Fibroblast of gingiva (primary cell): ENCODE measurements around the gene GLCCI1.
"Not testable (repeated sequence)": the region's sequence is repeated elsewhere in the genome, so short reads cannot be mapped to it uniquely, and the experiment has no call there.

Experiments used
- DNase-seq: peaks from one replicate; pipeline ENCODE4 v3.0.0-alpha.2; 2011; ENCODE audit warnings: low read depth

Gene GLCCI1

DNA sequence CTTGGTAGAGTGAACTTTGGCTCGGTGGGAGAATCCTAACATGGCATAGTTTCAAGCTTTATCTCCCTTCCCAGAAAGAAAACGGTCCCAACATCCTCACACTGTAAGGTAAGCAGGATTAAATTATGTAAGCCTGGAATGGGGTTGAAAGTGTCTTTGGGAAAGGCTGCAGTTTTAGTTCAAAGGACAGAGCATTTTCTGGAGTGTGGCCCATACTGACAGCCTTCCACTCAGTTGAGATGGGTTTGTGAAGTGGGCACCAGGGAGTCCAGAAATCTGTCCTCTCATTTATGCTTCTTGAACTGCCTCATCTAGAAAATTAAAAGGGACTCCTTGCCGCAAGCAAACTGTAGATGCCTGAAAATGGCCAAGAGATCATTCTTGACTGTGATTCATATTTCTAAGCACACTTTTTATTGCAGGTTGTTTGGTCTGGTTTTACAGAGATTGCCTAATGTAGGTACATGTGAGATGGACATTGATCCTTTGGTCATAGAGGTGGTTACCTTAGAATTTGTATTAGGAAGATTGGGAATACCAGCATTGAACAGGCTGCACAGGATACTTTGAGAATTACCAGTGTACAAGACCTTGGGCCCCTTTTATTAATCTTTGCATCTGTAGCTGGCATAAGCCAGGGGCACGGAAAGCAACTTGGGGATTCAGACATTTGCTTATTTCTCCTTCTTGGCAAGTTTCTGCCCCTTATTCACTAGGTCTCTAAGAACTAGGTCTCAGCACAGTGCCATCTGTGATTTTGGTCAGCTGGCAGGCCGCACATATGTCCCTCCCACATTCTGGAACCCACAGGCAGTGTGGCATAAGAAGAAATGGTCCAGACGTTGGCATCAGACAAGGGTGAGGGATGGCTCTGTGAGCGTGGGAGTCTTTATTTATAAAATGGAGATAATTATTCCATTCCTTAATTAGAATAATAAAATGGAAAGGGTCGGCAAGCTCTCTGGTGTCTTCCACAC lies 125.9 kb downstream of the GLCCI1 start:
- no peak for DNase-seq

GRCh38 chr7:8101292-8101691 lies 132.7 kb downstream of the GLCCI1 start:
- DNase-seq = not testable (repeated sequence)

DNA sequence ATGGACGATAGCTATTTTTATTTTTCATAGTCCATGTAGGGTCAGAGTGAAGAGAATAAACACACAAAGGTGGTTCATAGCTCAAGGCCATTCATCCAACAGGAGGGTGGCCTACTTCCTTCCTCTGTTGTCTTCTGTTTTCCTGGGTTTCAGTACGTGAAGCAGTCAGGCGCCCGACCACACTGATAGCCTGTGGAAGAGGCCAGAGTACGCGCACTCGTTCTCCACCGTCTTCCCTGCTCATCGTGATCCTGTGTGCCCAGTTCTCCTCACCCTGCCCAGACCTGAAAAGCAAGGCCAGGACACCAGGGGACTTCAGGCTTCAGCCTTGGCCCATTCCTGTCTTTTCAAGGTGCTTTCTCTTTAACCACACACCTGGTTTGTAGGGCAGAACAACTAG lies 134.7 kb downstream of the GLCCI1 start:
- no peak for DNase-seq

GRCh38 chr7:8105449-8106095 lies 137.0 kb downstream of the GLCCI1 start:
- no peak for DNase-seq

DNA sequence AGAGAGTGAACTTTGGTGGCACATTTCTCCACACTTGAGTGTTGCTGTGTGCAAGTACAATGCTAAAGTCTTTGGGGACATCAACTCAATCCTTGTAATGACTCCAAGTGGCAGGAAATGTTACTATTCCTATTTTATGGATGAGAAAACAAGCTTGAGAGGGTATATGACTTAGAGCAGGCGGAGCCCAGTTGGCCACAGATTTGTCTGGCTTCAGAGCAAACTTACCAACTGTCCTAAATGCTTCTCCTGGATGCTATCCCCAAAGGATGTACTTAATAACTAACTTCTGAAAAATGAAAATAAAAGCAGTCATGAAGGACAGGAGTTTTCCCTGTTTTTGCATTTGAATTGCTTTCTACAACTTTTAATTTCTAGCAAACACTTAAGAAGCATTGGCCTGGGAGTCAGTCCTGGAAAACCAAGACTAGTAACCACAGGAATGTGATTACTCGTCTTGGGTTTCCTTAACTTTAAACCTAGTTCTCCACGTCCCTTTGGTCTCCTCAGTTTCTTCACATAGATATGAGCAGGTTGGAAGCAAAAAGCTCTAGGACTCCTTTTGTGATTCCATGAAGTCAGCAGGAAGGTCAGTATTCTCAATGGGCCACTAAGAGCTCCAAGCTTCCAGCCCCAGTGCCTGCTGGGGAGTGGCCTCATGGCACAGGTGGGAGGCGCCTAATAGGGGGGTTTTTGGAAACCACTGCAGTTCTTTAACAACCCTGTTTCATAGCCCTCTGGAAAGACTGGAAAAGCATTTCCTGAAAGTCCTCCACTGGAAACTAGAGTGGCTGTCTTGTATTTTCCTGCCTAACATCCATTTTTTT lies 140.8 kb downstream of the GLCCI1 start:
- DNase-seq = peak; percentile 30

DNA sequence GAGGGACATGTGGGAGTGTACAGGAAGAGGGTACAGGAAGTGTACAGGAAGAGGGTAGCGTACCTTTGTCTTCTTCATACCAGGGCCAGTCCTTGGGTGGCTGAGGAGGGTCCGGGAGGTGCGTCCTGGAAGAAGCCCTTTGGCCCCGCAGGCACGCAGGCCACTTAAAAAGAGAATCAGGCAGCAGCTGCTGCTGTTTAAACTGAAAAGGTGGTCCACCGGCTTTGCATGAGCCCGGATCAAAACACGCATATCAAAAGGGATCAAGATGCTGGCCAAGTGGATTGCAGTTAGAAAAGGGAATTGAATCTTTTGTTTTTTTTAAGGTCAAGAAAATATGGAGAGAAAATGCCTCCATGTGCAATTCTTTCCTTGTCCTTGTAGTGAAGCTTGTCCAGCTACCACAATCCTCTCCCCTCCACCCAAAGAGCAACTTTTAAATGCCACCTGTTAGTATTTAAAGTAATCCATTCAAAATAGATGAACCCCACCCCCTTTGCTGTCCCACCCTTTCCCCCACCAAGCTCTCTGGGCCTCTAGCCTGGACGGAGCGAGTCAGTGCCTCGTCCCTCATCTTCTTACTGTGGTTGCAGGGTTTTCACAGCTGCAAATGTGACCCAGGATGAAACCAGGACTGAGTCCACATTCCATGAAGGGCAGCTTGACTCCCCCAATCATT lies 142.8 kb downstream of the GLCCI1 start:
- no peak for DNase-seq

DNA sequence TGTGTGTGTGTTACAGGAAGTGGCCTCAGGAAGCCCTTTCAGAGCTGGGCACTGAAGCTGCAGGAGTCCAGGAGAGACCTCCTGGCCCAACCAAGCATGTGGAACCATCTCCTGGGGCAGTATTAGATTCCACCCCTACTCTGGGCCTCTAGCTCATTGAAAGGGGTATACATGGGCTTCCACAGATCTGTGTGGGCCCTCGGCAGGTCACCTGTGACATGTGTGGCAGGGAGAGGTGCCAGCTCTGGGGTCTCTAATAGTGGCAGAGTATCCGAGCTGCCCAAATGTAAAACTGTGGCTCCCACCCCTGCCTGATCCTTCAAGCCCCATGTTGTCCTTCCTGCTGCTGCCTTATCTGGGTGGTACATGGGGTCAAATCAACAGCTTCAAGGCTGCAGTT lies 144.1 kb downstream of the GLCCI1 start:
- DNase-seq = no peak

GRCh38 chr7:8113184-8113583 lies 144.6 kb downstream of the GLCCI1 start:
- DNase-seq = no peak

GRCh38 chr7:8114175-8114574 lies 145.6 kb downstream of the GLCCI1 start:
- DNase-seq = no peak

DNA sequence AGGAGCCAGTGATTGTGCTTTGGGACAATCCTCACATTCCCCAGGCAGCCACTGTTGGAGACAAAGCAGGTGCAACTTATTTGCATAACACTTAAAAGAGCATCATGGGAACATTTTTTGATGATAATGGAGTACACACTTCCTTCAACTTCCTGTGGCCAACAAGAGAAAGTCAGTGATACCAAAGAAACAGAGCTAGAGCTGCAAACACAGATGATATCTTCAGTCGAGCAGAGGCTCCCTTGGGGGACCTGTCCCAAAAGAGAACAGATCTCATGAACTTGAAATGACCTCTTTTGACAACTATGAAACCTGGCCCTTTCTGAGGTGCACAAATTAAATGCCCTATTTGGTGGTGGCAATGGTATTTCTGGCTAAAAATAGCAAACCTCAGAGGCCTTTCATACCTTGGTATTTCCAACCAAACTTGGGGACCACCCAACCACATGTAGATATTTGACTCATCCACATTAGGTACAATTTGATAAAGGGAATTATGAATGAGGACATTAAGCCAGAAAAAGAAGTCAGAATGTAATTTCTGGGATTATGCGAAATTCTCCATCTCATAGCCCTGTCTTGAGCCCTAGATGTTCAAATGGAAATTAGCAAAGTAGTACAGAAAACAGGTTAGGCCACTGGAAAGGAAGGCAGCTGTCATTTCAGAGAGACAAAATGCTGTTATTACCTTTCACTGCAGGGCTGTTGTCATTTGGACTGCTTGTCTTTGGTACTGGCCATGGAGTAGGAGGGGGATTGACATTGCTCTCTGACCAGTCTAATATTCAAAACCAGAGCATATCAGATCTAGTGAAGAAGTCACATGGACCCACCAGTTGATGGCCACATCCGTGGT lies 147.2 kb downstream of the GLCCI1 start:
- DNase-seq = no peak

GRCh38 chr7:8117195-8117594 lies 148.6 kb downstream of the GLCCI1 start:
- no peak for DNase-seq

- no peak for DNase-seq
Measured at GRCh38 chr7:8119262-8119661, 150.7 kb downstream of the GLCCI1 start.

- DNase-seq = no peak
Measured at GRCh38 chr7:8120390-8121058, 151.9 kb downstream of the GLCCI1 start.

- DNase-seq = no peak
Measured at GRCh38 chr7:8121243-8121642, 152.6 kb downstream of the GLCCI1 start.

DNA sequence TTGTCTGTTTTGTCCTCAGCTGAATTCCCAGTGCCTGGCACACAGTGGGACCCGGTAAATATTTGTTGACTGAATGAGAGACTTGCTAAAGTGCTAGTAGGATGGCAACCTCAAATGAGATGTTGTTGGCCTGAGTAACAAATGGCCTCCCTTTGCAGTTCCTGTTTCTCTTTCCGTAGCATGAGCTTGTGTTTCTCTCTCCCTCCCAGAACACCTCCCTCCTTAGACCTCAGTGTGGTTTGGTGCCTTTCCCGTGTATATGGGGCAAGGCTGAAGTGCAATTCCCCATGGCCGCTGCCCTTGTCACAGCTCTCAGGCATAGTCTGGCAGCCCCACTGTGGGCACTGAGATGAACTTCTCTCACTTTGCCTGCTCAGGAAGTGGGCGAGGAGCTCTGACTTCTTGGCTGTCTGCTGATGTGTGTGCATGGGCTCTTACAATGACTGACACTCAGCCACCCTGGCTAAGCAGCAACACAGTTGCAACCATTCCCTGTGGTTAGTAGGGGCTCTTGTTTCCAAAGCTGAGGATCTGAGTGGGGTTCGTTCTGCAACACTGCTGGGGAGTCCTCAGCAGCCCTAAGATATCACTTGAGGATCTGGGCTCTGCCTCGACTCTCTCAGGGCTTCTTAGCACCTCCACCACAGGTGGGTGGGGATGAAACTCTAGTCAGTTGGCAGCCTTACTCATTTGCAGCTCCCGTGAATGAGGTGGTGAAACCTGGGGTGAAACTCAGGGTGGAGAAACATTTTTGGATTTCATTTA lies 157.3 kb downstream of the GLCCI1 start:
- no peak for DNase-seq

DNA sequence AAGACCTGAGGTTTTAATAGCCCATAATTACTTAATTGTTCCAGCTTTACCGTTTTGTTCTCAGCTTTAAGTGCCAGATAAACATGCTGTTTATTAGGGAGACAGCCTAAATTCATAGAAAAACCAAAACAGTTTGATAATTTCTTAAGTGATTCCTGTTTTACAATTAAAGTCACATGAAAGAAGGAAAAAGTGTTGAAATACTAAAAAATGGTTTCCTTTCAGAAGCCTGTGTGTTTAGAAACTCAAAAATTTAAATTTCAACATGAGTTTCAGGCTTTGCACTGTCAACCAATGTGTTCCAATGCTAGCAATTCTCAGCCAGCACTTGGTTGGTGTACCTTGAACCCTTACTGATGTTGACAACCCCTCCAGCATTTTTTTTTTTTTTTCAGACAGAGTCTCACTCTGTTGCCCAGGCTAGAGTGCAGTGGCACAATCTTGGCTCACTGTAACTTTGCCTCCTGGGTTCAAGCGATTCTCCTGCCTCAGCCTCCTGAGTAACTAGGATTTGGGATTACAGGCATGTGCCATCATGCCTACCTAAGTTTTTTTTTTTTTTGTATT lies 158.1 kb downstream of the GLCCI1 start:
- no peak for DNase-seq

DNA sequence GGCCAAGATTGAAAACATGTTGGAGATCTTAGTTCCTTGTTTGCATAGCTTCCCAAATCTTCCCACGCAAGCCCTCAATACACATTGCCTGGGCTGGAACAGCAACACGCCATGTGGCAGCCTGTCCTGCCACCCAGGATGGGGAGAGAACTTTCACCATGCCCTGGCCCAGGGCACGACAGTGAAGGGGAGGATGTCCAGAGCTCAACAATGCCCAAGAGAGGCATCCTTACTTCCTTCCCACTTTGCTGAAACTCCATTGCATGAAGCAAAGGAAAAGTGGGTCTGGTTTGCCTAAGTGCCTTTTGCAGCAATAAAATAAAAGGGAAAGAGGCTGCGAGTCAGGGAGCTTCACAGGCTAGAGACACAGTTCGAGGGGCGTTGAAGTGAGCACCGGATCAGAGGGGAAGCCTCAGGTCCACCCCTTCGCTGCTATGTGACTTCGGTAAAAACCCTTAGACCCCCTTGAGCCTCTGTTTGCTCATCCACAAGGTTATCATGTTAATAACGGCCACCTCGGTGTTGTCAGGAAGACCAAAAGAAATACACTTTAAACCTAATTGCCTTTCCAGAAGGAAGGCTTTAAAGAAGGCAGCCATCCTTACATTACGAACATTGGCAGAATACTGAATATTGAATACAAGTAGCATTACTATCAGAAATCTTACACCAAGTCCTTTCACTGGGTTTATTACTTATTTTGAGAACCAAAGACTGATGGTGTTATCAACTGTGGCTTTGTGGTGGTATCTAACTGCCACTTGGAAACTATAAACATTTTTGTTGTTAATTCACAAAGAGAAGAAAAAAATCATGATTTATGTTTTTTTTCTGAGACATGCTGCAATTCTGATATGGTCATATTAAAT lies 160.1 kb downstream of the GLCCI1 start:
- DNase-seq = no peak

DNA sequence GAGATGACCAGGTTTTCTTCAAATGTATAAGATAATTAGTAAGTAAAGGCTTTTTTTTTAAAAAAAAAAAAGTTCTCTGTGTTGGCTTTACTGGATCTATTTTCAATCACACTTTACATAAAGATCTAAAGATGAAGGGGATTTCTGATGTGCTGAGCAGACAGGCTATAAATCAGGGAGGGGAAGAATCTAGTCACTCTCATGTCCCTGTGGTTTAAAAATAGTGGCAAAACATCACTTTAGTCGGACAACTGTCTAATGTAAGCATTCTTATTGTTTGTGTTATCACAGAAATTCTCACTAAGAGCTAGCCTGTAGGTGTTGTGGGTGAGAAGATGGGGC lies 160.7 kb downstream of the GLCCI1 start:
- no peak for DNase-seq
